Measurements from ENCODE around the gene ARFGAP1. TPM values are rescaled to one million over a fixed set of nuclear protein-coding genes. Genes with fewer than 3 reads are reported as not detected.

Gene ARFGAP1
- total and polyA plus RNA-seq, 4 donors = 47.0 to 108 (median 87.6) TPM

DNA sequence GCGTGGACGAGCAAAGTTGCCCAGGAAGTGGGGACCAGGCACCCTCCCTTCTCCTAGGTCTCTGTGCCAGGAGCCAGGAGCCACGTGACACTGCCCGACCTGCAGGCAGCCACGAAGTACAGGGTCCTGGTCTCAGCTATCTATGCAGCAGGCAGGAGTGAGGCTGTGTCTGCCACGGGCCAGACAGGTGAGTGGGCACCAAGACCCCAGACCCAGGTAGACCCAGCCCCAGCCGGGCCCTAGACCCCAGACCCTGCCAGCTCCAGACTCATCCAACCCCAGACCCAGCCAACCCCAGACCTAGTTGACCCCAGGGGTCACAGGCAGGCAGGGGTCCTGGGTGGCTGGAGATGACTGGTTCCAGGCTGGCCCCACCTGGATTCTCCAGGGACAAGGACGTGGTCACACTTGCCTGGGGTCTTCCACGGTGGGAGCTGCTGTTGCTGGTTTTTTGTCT is 41.4 kb downstream of the ARFGAP1 start:
- DNase-seq (no peak), ATAC-seq (ENCODE audit: insufficient read depth, low FRiP score) (no peak)
- no peaks in the 10 kb centered on the region for H3K9me3 ChIP-seq (ENCODE audit: control insufficient read depth in 4 of 4, insufficient read depth in 3 of 4, low read length in 3 of 4)
- H3K27ac ChIP-seq (ENCODE audit: low read depth in 1 of 2, low read length in 1 of 2) = no peak overlapping the region
- H3K4me3 ChIP-seq = no peak overlapping the region
- peaks cover 0 to 31% (median 4%) of the 10 kb centered on the region in 5 donors for H3K4me1 ChIP-seq (ENCODE audit: control insufficient read depth in 5 of 5, insufficient read depth in 5 of 5, low read length in 5 of 5)
- no peak overlapping the region for H3K9ac ChIP-seq (ENCODE audit: insufficient read depth in 1 of 2, low read length in 2 of 2)
- no peaks in the 10 kb centered on the region for H3K27me3 ChIP-seq (ENCODE audit: control insufficient read depth in 3 of 3, insufficient read depth in 3 of 3, low read length in 2 of 3)
- no peaks in the 10 kb centered on the region for H3K36me3 ChIP-seq (ENCODE audit: control insufficient read depth in 4 of 4, insufficient read depth in 4 of 4, low read length in 4 of 4)
- TF ChIP-seq, protein P1, sequence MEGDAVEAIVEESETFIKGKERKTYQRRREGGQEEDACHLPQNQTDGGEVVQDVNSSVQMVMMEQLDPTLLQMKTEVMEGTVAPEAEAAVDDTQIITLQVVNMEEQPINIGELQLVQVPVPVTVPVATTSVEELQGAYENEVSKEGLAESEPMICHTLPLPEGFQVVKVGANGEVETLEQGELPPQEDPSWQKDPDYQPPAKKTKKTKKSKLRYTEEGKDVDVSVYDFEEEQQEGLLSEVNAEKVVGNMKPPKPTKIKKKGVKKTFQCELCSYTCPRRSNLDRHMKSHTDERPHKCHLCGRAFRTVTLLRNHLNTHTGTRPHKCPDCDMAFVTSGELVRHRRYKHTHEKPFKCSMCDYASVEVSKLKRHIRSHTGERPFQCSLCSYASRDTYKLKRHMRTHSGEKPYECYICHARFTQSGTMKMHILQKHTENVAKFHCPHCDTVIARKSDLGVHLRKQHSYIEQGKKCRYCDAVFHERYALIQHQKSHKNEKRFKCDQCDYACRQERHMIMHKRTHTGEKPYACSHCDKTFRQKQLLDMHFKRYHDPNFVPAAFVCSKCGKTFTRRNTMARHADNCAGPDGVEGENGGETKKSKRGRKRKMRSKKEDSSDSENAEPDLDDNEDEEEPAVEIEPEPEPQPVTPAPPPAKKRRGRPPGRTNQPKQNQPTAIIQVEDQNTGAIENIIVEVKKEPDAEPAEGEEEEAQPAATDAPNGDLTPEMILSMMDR (IDR thresholded peaks at IDR 0.05; ENCODE audit: control extremely low read depth, extremely low read depth) = no peak
- WGBS, 2 donors = 63 to 80% methylated on average over 9 of the region's 9 CpGs

GRCh38 chr20:63314566-63315239 is 42.1 kb downstream of the ARFGAP1 start:
- H3K4me3 ChIP-seq = no peak overlapping the region
- TF ChIP-seq, protein P1 (IDR thresholded peaks at IDR 0.05; ENCODE audit: control extremely low read depth, extremely low read depth) = no peak
- peaks cover 0 to 34% (median 4%) of the 10 kb centered on the region in 5 donors for H3K4me1 ChIP-seq (ENCODE audit: control insufficient read depth in 5 of 5, insufficient read depth in 5 of 5, low read length in 5 of 5)
- ATAC-seq (ENCODE audit: insufficient read depth, low FRiP score) (no peak), DNase-seq (no peak)
- WGBS, 2 donors = 81 to 86% methylated on average over 21 of the region's 21 CpGs
- no peak overlapping the region for H3K9ac ChIP-seq (ENCODE audit: insufficient read depth in 1 of 2, low read length in 2 of 2)
- H3K9me3 ChIP-seq (ENCODE audit: control insufficient read depth in 4 of 4, insufficient read depth in 3 of 4, low read length in 3 of 4) = no peaks in the 10 kb centered on the region
- H3K36me3 ChIP-seq (ENCODE audit: control insufficient read depth in 4 of 4, insufficient read depth in 4 of 4, low read length in 4 of 4) = no peaks in the 10 kb centered on the region
- H3K27me3 ChIP-seq (ENCODE audit: control insufficient read depth in 3 of 3, insufficient read depth in 3 of 3, low read length in 2 of 3) = no peaks in the 10 kb centered on the region
- no peak overlapping the region for H3K27ac ChIP-seq (ENCODE audit: low read depth in 1 of 2, low read length in 1 of 2)

- Histone ChIP-seq H3K27ac (ENCODE audit: low read depth in 1 of 2, low read length in 1 of 2) (no peak overlapping the region), H3K9ac (ENCODE audit: insufficient read depth in 1 of 2, low read length in 2 of 2) (no peak overlapping the region), H3K36me3 (ENCODE audit: control insufficient read depth in 4 of 4, insufficient read depth in 4 of 4, low read length in 4 of 4) (no peaks in the 10 kb centered on the region), H3K27me3 (ENCODE audit: control insufficient read depth in 3 of 3, insufficient read depth in 3 of 3, low read length in 2 of 3) (no peaks in the 10 kb centered on the region), H3K4me1 (ENCODE audit: control insufficient read depth in 5 of 5, insufficient read depth in 5 of 5, low read length in 5 of 5) (peaks cover 0 to 36% (median 9%) of the 10 kb centered on the region in 5 donors), H3K4me3 (no peak overlapping the region), H3K9me3 (ENCODE audit: control insufficient read depth in 4 of 4, insufficient read depth in 3 of 4, low read length in 3 of 4) (no peaks in the 10 kb centered on the region)
- DNase-seq (peak in 1 of 3 donors; percentile 12), ATAC-seq (ENCODE audit: insufficient read depth, low FRiP score) (no peak)
- 57 to 67% methylated on average over 15 of the region's 15 CpGs for WGBS, 2 donors
- TF ChIP-seq, protein P1 (IDR thresholded peaks at IDR 0.05; ENCODE audit: control extremely low read depth, extremely low read depth) = no peak
Observed at GRCh38 chr20:63315240-63315689, 42.7 kb downstream of the ARFGAP1 start.
